ENCODE measurements around the gene TMPRSS5. TPM values are rescaled to one million over a fixed set of nuclear protein-coding genes. Genes with fewer than 3 reads are reported as not detected.

TMPRSS5 gene
- total RNA-seq, 4 donors from 2014 or later = 35.0 to 42.2 (median 41.9) TPM

- 90 to 91% methylated on average over 12 of the region's 13 CpGs for WGBS, 2 donors
- no peaks in the 10 kb centered on the region for H3K27me3 ChIP-seq
- H3K36me3 ChIP-seq = peaks cover 0 to 58% (median 0%) of the 10 kb centered on the region in 3 donors
- H3K4me3 ChIP-seq = no peak overlapping the region
- TF ChIP-seq EP300 (IDR thresholded peaks at IDR 0.05) = no peak
- TF ChIP-seq CTCF (IDR thresholded peaks at IDR 0.05) = no peak
- TF ChIP-seq POLR2A (IDR thresholded peaks at IDR 0.05) = no peak
- H3K4me1 ChIP-seq = peaks cover 0 to 28% (median 8%) of the 10 kb centered on the region in 4 donors
- H3K9me3 ChIP-seq = no peaks in the 10 kb centered on the region
- no peak overlapping the region for H3K27ac ChIP-seq
- DNase-seq (ENCODE audit: low spot score in 2 of 2) = no peak
Measured at GRCh38 chr11:113693030-113693429, 13.1 kb downstream of the TMPRSS5 start.

- Histone ChIP-seq H3K4me3 (no peak overlapping the region), H3K27ac (peak overlapping the region; percentile 11 to 86 (median 56)), H3K36me3 (peaks cover 0 to 38% (median 0%) of the 10 kb centered on the region in 3 donors), H3K9me3 (no peaks in the 10 kb centered on the region), H3K4me1 (peaks cover 0 to 34% (median 10%) of the 10 kb centered on the region in 4 donors), H3K27me3 (no peaks in the 10 kb centered on the region)
- peak in 1 of 2 donors; percentile 23 for DNase-seq (ENCODE audit: low spot score in 2 of 2)
- 65 to 75% methylated on average over 9 to 15 of the region's 15 CpGs for WGBS, 2 donors
- TF ChIP-seq EP300 (IDR thresholded peaks at IDR 0.05) (peak; percentile 16 to 90), POLR2A (IDR thresholded peaks at IDR 0.05) (no peak), CTCF (IDR thresholded peaks at IDR 0.05) (peak in 3 of 5 experiments; percentile 32 to 51 (median 42))
Measured at GRCh38 chr11:113690619-113691569, 15.2 kb downstream of the TMPRSS5 start.

GRCh38 chr11:113689768-113690618 is 16.1 kb downstream of the TMPRSS5 start:
- Histone ChIP-seq H3K27ac (peak overlapping the region; percentile 11 to 86 (median 56)), H3K9me3 (no peaks in the 10 kb centered on the region), H3K27me3 (no peaks in the 10 kb centered on the region), H3K36me3 (peaks cover 0 to 29% (median 0%) of the 10 kb centered on the region in 3 donors), H3K4me1 (peaks cover 0 to 39% (median 11%) of the 10 kb centered on the region in 4 donors), H3K4me3 (no peak overlapping the region)
- no peak for DNase-seq (ENCODE audit: low spot score in 2 of 2)
- TF ChIP-seq EP300 (IDR thresholded peaks at IDR 0.05) = no peak
- TF ChIP-seq POLR2A (IDR thresholded peaks at IDR 0.05) = no peak
- TF ChIP-seq CTCF (IDR thresholded peaks at IDR 0.05) = no peak
- WGBS, 2 donors = 84 to 87% methylated on average over 18 to 19 of the region's 19 CpGs

GRCh38 chr11:113685654-113686359 is 20.3 kb downstream of the TMPRSS5 start:
- Histone ChIP-seq H3K36me3 (peaks cover 0 to 3% (median 0%) of the 10 kb centered on the region in 3 donors), H3K4me1 (peaks cover 0 to 49% (median 11%) of the 10 kb centered on the region in 4 donors), H3K4me3 (no peak overlapping the region), H3K9me3 (no peaks in the 10 kb centered on the region), H3K27ac (peak overlapping the region in 2 of 4 donors; percentile 28 to 50), H3K27me3 (no peaks in the 10 kb centered on the region)
- 27 to 29% methylated on average over 2 of the region's 2 CpGs for WGBS, 2 donors
- DNase-seq (ENCODE audit: low spot score in 2 of 2) = no peak
- no peak for TF ChIP-seq POLR2A (IDR thresholded peaks at IDR 0.05)
- no peak for TF ChIP-seq EP300 (IDR thresholded peaks at IDR 0.05)
- no peak for TF ChIP-seq CTCF (IDR thresholded peaks at IDR 0.05)

Data from tibial nerve (tissue), 4 donors.